CD4-positive, CD25-positive, alpha-beta regulatory T cell (primary cell): Measurements from ENCODE around the gene U2AF1L4. TPM values are rescaled to one million over a fixed set of nuclear protein-coding genes. Genes with fewer than 3 reads are reported as not detected.

Experiments used
- ATAC-seq, 2 donors: fragments of 150-1000 bp; cut with Tn5 transposase; one replicate each; pipeline ENCODE4 v1.10.0; 2021; ENCODE audit warnings: low read depth in 2 of 2, moderate number of reproducible peaks in 2 of 2, moderate library complexity in 1 of 2
- DNase-seq, 3 donors: peaks; one replicate each; pipeline versions ENCODE4 v3.0.0 to v3.0.0-alpha.2; 2012 to 2022; ENCODE audit warnings: mixed read lengths in 1 of 3
- H3K27ac ChIP-seq: one replicate; pipeline ENCODE4 v1.7.0; 2013; ENCODE audit warnings: mild to moderate bottlenecking, low read length; ENCODE audit not compliant: insufficient read depth, poor library complexity, severe bottlenecking
- H3K27me3 ChIP-seq: one replicate; pipeline ENCODE4 v1.7.0; 2013; ENCODE audit warnings: low read length; ENCODE audit not compliant: control insufficient read depth, insufficient read depth
- H3K36me3 ChIP-seq: one replicate; pipeline ENCODE4 v1.7.0; 2013; ENCODE audit warnings: mild to moderate bottlenecking, low read length, moderate library complexity; ENCODE audit not compliant: control insufficient read depth, insufficient read depth
- H3K4me1 ChIP-seq: 2 replicates; pipeline ENCODE4 v1.7.0; 2013; ENCODE audit warnings: mild to moderate bottlenecking, low read length; ENCODE audit not compliant: insufficient read depth, control insufficient read depth, poor library complexity, severe bottlenecking
- H3K4me3 ChIP-seq: one replicate; pipeline ENCODE4 v1.7.0; 2013; ENCODE audit warnings: low read depth, mild to moderate bottlenecking, low read length, moderate library complexity
- H3K9me3 ChIP-seq, 2 experiments: 1 replicate in 1 of 2; 2 replicates in 1 of 2; pipeline ENCODE4 v1.7.0; 2013; ENCODE audit warnings: low read length in 2 of 2, mild to moderate bottlenecking in 1 of 2, moderate library complexity in 1 of 2; ENCODE audit not compliant: control insufficient read depth in 2 of 2
- H3K27ac Mint-ChIP-seq, 3 donors: one replicate each; pipeline ENCODE4 v1.8.0; 2020 to 2022; ENCODE audit warnings: mild to moderate bottlenecking in 3 of 3, mixed read lengths in 3 of 3, moderate library complexity in 2 of 3
- H3K27me3 Mint-ChIP-seq: one replicate; pipeline ENCODE4 v1.8.0; 2022; ENCODE audit warnings: mild to moderate bottlenecking, mixed read lengths
- H3K36me3 Mint-ChIP-seq: one replicate; pipeline ENCODE4 v1.8.0; 2020; ENCODE audit warnings: mixed read lengths
- H3K4me1 Mint-ChIP-seq, 4 donors: one replicate each; pipeline ENCODE4 v1.8.0; 2020 to 2022; ENCODE audit warnings: mixed read lengths in 4 of 4, mild to moderate bottlenecking in 1 of 4
- H3K4me3 Mint-ChIP-seq, 4 donors: one replicate each; pipeline ENCODE4 v1.8.0; 2020 to 2022; ENCODE audit warnings: mild to moderate bottlenecking in 4 of 4, mixed read lengths in 4 of 4, moderate library complexity in 3 of 4
- H3K9me3 Mint-ChIP-seq, 7 donors: one replicate each; pipeline ENCODE4 v1.8.0; 2020 to 2022; ENCODE audit warnings: mixed read lengths in 7 of 7, mild to moderate bottlenecking in 3 of 7, moderate library complexity in 2 of 7
- polyA plus RNA-seq, 4 donors: library from polyadenylated mRNA; unstranded; fragments of 300-500 nt; fragmentation: Illumina TruSeq; gene quantifications; one replicate each; pipeline ENCODE4 v1.2.3, GENCODE V29; 2021
- total RNA-seq: library from RNA; stranded (reverse); gene quantifications from one replicate; pipeline ENCODE4 v1.2.3, GENCODE V29; 2022

Gene U2AF1L4
- total and polyA plus RNA-seq, 5 donors from 2014 or later, result 48.4 to 70.8 (median 62.6) TPM

DNA sequence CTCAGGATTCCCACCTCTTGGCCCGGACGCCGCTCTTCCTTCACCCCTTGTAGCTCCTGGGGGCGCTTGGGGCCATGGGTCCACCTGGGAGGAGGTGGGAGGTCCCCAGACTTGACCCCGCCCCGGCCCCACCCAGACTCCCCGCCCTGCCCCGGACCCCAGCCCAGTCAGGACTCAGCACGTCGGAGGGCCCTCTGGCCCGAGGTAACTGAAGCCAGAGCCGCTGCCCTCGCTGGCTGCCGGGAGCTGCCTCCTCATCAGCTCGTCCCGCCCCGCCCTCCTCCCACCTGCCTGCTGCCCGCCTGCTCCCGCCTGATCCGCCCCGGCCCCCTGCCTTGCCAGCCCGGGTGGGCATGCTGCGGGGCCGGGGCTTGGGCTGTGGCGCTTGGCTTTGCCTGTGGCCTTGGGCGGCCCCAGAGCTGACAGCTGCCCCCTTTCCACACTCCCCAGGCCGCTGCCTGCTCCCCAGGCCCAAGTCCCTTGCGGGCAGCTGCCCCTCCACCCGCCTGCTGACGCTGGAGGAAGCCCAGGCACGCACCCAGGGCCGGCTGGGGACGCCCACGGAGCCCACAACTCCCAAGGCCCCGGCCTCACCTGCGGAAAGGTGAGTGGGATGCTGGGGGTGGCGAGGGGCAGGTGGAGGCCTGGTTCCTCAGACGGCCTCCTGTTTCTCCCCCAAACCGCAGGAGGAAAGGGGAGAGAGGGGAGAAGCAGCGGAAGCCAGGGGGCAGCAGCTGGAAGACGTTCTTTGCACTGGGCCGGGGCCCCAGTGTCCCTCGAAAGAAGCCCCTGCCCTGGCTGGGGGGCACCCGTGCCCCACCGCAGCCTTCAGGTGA, 39.5 kb upstream of the U2AF1L4 start:
- H3K9me3 Mint-ChIP-seq, result no peaks in the 10 kb centered on the region

DNA sequence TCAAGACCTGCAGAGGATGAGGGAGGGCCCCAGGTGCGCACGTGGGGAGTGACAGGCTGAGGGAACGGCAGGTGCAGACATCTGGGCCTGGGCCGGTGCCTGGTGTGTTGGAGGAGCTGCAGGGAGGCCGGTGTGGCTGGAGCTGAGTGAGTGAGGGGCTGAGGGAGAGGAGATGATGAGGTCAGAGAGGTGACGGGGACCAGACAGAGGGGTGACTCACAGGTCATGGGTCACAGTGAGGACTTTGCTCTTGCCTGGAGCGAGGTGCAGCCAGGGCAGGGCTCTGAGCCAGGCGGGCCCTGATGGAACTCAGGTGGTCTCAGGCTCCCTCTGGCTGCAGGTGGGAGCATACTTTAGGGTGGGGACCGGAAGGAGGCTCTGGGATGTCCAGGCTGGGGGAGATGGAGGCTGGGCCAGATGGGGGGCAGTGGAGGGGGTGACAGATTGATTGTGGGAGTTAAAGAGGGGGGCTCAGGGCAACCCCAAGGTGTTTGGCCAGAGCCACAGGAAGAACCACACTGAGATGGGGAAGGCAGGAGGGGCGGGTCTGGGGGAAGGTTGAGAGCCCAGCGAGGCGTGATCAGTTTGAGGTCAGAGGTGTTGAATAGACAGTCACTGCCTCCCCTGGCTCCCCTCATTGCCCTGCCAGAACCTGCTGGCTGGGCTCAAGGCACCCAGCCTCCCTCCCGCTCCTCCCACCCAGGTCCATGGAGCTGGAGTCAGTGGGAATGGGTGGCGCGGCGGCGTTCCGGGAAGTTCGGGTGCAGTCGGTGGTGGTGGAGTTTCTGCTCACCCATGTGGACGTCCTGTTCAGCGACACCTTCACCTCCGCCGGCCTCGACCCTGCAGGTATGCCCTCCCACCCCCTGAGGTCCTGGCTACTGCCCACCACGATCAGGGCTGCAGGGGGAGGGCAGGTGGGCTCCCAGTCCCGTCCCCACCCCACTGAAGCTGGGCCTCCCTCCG, 38.5 kb upstream of the U2AF1L4 start:
- no peak overlapping the region for H3K27ac ChIP-seq
- no peaks in the 10 kb centered on the region for H3K9me3 Mint-ChIP-seq
- no peaks in the 10 kb centered on the region for H3K9me3 ChIP-seq
- no peak overlapping the region for H3K4me3 ChIP-seq
- peaks cover 0 to 3% (median 0%) of the 10 kb centered on the region in 4 donors for H3K4me1 Mint-ChIP-seq
- H3K27me3 Mint-ChIP-seq, result no peaks in the 10 kb centered on the region
- no peak overlapping the region for H3K27ac Mint-ChIP-seq
- peaks cover 19% of the 10 kb centered on the region for H3K36me3 Mint-ChIP-seq
- H3K4me1 ChIP-seq, result no peaks in the 10 kb centered on the region
- ATAC-seq, result no peak
- H3K4me3 Mint-ChIP-seq, result no peak overlapping the region
- H3K36me3 ChIP-seq, result peaks cover 3% of the 10 kb centered on the region
- H3K27me3 ChIP-seq, result no peaks in the 10 kb centered on the region
- no peak for DNase-seq

More for the DNA sequence above, 39.5 kb upstream of the U2AF1L4 start:
- Histone ChIP-seq H3K36me3 (peaks cover 3% of the 10 kb centered on the region), H3K27me3 (no peaks in the 10 kb centered on the region), H3K9me3 (no peaks in the 10 kb centered on the region), H3K27ac (no peak overlapping the region), H3K4me3 (no peak overlapping the region), H3K4me1 (no peaks in the 10 kb centered on the region)
- Mint-ChIP-seq H3K36me3 (peaks cover 14% of the 10 kb centered on the region), H3K4me3 (no peak overlapping the region), H3K4me1 (peaks cover 0 to 3% (median 0%) of the 10 kb centered on the region in 4 donors), H3K27ac (no peak overlapping the region), H3K27me3 (no peaks in the 10 kb centered on the region)
- DNase-seq (no peak), ATAC-seq (no peak)

DNA sequence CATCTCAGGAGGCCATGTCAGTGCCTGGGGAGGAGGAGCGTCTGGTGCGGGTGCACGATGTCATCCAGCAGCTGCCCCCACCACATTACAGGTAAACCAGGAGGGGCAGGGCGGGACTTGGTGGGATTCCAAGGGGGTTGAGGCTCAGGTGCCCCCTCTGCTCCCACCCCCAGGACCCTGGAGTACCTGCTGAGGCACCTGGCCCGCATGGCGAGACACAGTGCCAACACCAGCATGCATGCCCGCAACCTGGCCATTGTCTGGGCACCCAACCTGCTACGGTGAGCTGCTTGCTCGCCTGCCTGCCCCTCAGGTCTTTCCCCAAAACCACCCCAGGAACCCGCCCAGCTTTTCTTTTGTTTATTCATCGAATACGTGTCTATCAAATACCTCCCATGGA, 37.4 kb upstream of the U2AF1L4 start:
- Histone ChIP-seq H3K4me3 (no peak overlapping the region), H3K27me3 (no peaks in the 10 kb centered on the region), H3K27ac (no peak overlapping the region), H3K36me3 (peaks cover 3% of the 10 kb centered on the region), H3K4me1 (no peaks in the 10 kb centered on the region), H3K9me3 (no peaks in the 10 kb centered on the region)
- no peak for DNase-seq
- no peaks in the 10 kb centered on the region for H3K27me3 Mint-ChIP-seq
- no peak overlapping the region for H3K4me3 Mint-ChIP-seq
- ATAC-seq, result no peak
- no peaks in the 10 kb centered on the region for H3K9me3 Mint-ChIP-seq
- H3K4me1 Mint-ChIP-seq, result peaks cover 0 to 6% (median 0%) of the 10 kb centered on the region in 4 donors
- H3K36me3 Mint-ChIP-seq, result peaks cover 19% of the 10 kb centered on the region
- H3K27ac Mint-ChIP-seq, result peak overlapping the region in 1 of 3 donors; percentile 31

DNA sequence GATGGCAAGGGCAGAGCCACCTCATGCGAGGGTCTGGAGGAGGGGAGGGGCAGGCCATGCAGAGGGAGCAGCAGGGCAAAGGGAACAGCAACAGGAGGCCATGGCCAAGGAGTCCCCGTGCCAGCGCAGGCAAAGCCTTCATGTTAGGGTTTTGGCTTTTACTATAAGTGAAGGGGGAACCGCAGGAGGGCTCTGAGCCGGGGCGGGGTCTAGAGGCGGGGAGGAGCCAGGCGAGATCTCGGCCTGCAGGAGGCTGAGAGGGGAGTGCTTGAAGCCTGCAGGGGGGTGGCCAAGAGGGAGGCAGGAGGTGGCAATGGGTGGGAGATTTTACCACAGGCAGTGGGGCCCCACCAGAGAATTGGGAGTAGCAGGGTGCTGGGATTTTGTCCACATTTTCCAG, 36.4 kb upstream of the U2AF1L4 start:
- Histone ChIP-seq H3K27ac (no peak overlapping the region), H3K36me3 (peaks cover 3% of the 10 kb centered on the region), H3K4me1 (no peaks in the 10 kb centered on the region), H3K27me3 (no peaks in the 10 kb centered on the region), H3K9me3 (no peaks in the 10 kb centered on the region), H3K4me3 (no peak overlapping the region)
- H3K9me3 Mint-ChIP-seq, result no peaks in the 10 kb centered on the region
- peaks cover 0 to 12% (median 4%) of the 10 kb centered on the region in 4 donors for H3K4me1 Mint-ChIP-seq
- DNase-seq, result no peak
- no peak overlapping the region for H3K4me3 Mint-ChIP-seq
- no peaks in the 10 kb centered on the region for H3K27me3 Mint-ChIP-seq
- no peak for ATAC-seq
- H3K27ac Mint-ChIP-seq, result no peak overlapping the region
- H3K36me3 Mint-ChIP-seq, result peaks cover 19% of the 10 kb centered on the region

DNA sequence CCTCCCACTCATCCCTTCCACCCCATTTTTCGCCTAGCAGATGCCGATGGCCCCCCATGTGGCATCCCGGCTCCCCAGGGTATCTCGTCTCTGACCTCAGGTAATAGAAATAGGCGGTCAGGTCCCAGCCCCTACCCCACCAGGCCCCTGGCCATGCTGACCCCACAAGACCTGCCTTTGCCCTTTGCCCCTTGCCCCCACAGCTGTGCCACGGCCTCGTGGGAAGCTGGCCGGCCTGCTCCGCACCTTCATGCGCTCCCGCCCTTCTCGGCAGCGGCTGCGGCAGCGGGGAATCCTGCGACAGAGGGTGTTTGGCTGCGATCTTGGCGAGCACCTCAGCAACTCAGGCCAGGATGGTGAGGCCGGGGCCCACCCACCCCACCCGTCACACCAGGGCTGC, 35.5 kb upstream of the U2AF1L4 start:
- ATAC-seq (no peak), DNase-seq (no peak)
- Mint-ChIP-seq H3K4me1 (peaks cover 0 to 20% (median 7%) of the 10 kb centered on the region in 4 donors), H3K4me3 (no peak overlapping the region), H3K27ac (no peak overlapping the region), H3K27me3 (no peaks in the 10 kb centered on the region), H3K9me3 (no peaks in the 10 kb centered on the region), H3K36me3 (peaks cover 19% of the 10 kb centered on the region)
- Histone ChIP-seq H3K27ac (no peak overlapping the region), H3K4me1 (peaks cover 8% of the 10 kb centered on the region), H3K36me3 (peaks cover 3% of the 10 kb centered on the region), H3K27me3 (no peaks in the 10 kb centered on the region), H3K4me3 (no peak overlapping the region), H3K9me3 (no peaks in the 10 kb centered on the region)

DNA sequence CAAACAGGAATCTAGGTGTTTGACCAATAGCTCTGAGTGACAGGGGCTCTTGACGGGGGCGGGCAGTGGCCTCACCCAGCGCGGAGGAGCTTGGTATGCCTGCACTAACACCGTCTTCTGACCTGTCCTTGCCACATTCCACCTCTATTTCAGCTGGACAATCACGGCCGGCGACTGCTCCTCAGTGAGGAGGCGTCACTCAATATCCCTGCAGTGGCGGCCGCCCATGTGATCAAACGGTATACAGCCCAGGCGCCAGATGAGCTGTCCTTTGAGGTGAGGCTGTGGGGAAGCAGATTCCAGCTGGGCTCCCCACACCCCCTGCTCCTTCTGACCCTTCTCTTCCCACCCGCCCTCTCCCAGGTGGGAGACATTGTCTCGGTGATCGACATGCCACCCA, 34.8 kb upstream of the U2AF1L4 start:
- H3K9me3 ChIP-seq, result no peaks in the 10 kb centered on the region
- no peak overlapping the region for H3K27ac ChIP-seq
- Mint-ChIP-seq H3K4me3 (no peak overlapping the region), H3K9me3 (no peaks in the 10 kb centered on the region), H3K36me3 (peaks cover 19% of the 10 kb centered on the region), H3K27me3 (no peaks in the 10 kb centered on the region), H3K4me1 (peaks cover 0 to 21% (median 7%) of the 10 kb centered on the region in 4 donors), H3K27ac (no peak overlapping the region)
- H3K36me3 ChIP-seq, result peaks cover 3% of the 10 kb centered on the region
- H3K4me1 ChIP-seq, result peaks cover 9% of the 10 kb centered on the region
- H3K4me3 ChIP-seq, result no peak overlapping the region
- ATAC-seq, result no peak
- H3K27me3 ChIP-seq, result no peaks in the 10 kb centered on the region
- DNase-seq, result no peak

DNA sequence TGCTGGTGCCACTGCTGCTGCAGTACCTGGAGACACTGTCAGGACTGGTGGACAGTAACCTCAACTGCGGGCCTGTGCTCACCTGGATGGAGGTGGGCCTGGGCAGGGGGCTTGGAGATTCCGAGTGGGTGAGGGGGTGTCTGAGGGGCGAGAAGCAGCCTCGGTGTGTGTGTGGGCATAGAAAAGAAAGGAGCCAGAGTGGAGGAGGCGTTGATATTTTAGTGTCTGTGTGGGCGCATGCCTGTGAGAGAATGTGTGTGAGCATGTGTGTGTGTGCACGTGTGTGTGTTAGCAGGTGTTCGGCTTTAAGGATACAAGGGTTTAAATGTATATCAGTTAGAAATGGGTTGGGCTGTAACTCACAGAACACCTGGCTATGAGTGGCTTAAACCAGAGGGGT, 33.8 kb upstream of the U2AF1L4 start:
- no peak for ATAC-seq
- DNase-seq, result no peak
- no peak overlapping the region for H3K27ac Mint-ChIP-seq

More for the DNA sequence above, 33.8 kb upstream of the U2AF1L4 start:
- peak overlapping the region in 1 of 4 donors; percentile 63 for H3K4me3 Mint-ChIP-seq
- Histone ChIP-seq H3K4me1 (peaks cover 17% of the 10 kb centered on the region), H3K27ac (no peak overlapping the region), H3K9me3 (no peaks in the 10 kb centered on the region), H3K27me3 (no peaks in the 10 kb centered on the region), H3K36me3 (peaks cover 3% of the 10 kb centered on the region), H3K4me3 (no peak overlapping the region)
- H3K4me1 Mint-ChIP-seq, result peaks cover 0 to 31% (median 9%) of the 10 kb centered on the region in 4 donors
- H3K27me3 Mint-ChIP-seq, result no peaks in the 10 kb centered on the region
- H3K36me3 Mint-ChIP-seq, result peaks cover 19% of the 10 kb centered on the region
- no peaks in the 10 kb centered on the region for H3K9me3 Mint-ChIP-seq
